ENCODE data around the gene DTNA. TPM values are rescaled to one million over a fixed set of nuclear protein-coding genes. Genes with fewer than 3 reads are reported as not detected.

DTNA gene
- total and polyA plus RNA-seq, 2 donors (not counting 1 experiment from before 2014, with no cell fraction given), result 38.8 to 49.8 TPM

DNA sequence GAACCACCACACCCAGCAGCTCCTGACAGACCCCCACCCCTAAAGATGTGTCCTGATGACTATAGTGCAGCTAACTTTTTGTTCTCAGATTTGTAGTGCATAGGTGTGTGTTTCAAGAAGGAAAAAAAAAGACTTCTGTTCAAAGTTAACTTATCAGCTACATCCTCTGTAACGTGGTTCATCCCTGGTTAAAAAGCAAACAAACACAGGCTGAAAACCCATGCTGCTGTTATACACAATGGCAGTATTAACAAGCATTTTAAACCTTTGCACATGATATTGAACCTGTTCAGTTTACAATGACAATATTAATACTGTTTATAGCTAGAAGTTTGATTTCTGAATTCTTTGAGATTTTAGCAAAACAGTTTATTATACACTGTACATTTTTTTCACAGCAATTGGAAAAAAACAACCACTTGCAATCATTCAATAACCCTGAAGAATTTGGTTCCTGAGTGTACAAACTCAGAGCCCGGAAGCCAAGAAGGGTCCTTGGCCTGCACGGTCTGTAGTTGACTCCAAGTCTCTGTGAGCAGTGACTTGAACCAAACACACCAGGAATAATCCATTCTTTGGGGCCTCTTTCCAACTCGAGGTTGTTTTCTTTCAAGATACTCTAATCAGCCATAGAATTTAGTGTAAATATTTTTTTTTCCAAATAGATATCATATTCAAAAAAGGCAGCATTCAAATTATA is 177.9 kb downstream of the DTNA start:
- no peaks in the 10 kb centered on the region for H4K20me1 ChIP-seq (ENCODE audit: control insufficient read depth, extremely low read depth, insufficient read depth, low read length)
- no peaks in the 10 kb centered on the region for H3K4me1 ChIP-seq (ENCODE audit: control insufficient read depth, extremely low read depth, insufficient read depth, low read length)
- no peaks in the 10 kb centered on the region for H3K9me3 ChIP-seq (ENCODE audit: control insufficient read depth, insufficient read depth, low read depth, low read length)
- H3K27me3 ChIP-seq (ENCODE audit: control insufficient read depth, insufficient read depth, low read length), result no peaks in the 10 kb centered on the region
- TF ChIP-seq, protein P1, sequence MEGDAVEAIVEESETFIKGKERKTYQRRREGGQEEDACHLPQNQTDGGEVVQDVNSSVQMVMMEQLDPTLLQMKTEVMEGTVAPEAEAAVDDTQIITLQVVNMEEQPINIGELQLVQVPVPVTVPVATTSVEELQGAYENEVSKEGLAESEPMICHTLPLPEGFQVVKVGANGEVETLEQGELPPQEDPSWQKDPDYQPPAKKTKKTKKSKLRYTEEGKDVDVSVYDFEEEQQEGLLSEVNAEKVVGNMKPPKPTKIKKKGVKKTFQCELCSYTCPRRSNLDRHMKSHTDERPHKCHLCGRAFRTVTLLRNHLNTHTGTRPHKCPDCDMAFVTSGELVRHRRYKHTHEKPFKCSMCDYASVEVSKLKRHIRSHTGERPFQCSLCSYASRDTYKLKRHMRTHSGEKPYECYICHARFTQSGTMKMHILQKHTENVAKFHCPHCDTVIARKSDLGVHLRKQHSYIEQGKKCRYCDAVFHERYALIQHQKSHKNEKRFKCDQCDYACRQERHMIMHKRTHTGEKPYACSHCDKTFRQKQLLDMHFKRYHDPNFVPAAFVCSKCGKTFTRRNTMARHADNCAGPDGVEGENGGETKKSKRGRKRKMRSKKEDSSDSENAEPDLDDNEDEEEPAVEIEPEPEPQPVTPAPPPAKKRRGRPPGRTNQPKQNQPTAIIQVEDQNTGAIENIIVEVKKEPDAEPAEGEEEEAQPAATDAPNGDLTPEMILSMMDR (conservative IDR thresholded peaks at IDR 0.05 in 1 of 2, IDR thresholded peaks at IDR 0.05 in 1 of 2; ENCODE audit: low read depth in 1 of 2, low read length in 2 of 2), result no peak
- H3K4me3 ChIP-seq (replicated peaks in 1 of 4; ENCODE audit: control extremely low read depth in 1 of 4, insufficient read depth in 1 of 4, low read depth in 3 of 4, low read length in 4 of 4), result no peak overlapping the region
- H3K27ac ChIP-seq (ENCODE audit: insufficient read depth, low read length), result no peak overlapping the region
- H2AFZ ChIP-seq (ENCODE audit: low read length), result no peak overlapping the region
- no peaks in the 10 kb centered on the region for H3K79me2 ChIP-seq (ENCODE audit: control insufficient read depth, insufficient read depth, low read length)
- no peak overlapping the region for H3K4me2 ChIP-seq (ENCODE audit: extremely low read depth, insufficient read depth, low read length)
- DNase-seq (ENCODE audit: low read depth in 2 of 2), result no peak
- H3K36me3 ChIP-seq (ENCODE audit: control insufficient read depth, insufficient read depth, low read length), result no peaks in the 10 kb centered on the region
- no peak overlapping the region for H3K9ac ChIP-seq (ENCODE audit: insufficient read depth, low read length)

DNA sequence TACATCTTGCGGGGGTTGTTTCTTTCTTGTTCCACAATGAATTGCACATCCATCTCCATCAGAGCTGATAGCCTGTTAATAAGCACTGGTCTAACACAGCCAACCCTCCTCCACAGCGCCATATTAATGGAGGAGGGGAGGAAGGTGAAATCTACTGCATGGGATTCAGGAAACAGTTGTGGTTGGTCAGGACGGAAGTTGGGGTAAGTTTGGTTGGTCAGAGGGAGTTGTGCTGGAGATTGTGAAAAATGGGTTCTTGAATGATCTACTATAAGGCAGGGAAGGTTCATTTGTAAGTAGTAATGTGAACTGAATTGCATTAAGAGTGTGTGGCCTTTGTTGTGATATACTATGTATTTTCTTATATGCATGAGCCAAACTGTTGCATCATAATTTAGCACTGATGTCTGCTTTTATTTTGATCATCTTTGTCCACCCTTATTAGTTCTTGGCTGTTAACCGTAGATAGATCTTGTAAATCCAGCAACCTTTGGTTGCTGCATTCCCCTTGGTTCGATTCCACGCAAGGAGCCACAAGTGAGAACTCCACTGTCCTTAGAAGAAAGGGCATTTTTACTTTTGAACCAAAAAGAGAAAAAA is 180.5 kb downstream of the DTNA start:
- Histone ChIP-seq H3K27me3 (ENCODE audit: control insufficient read depth, insufficient read depth, low read length) (no peaks in the 10 kb centered on the region), H3K4me1 (ENCODE audit: control insufficient read depth, extremely low read depth, insufficient read depth, low read length) (no peaks in the 10 kb centered on the region), H3K4me3 (replicated peaks in 1 of 4; ENCODE audit: control extremely low read depth in 1 of 4, insufficient read depth in 1 of 4, low read depth in 3 of 4, low read length in 4 of 4) (no peak overlapping the region), H2AFZ (ENCODE audit: low read length) (no peak overlapping the region), H3K4me2 (ENCODE audit: extremely low read depth, insufficient read depth, low read length) (no peak overlapping the region), H3K79me2 (ENCODE audit: control insufficient read depth, insufficient read depth, low read length) (no peaks in the 10 kb centered on the region), H3K9ac (ENCODE audit: insufficient read depth, low read length) (no peak overlapping the region), H3K9me3 (ENCODE audit: control insufficient read depth, insufficient read depth, low read depth, low read length) (no peaks in the 10 kb centered on the region), H3K36me3 (ENCODE audit: control insufficient read depth, insufficient read depth, low read length) (no peaks in the 10 kb centered on the region), H4K20me1 (ENCODE audit: control insufficient read depth, extremely low read depth, insufficient read depth, low read length) (no peaks in the 10 kb centered on the region), H3K27ac (ENCODE audit: insufficient read depth, low read length) (no peak overlapping the region)
- no peak for DNase-seq (ENCODE audit: low read depth in 2 of 2)
- TF ChIP-seq, protein P1 (conservative IDR thresholded peaks at IDR 0.05 in 1 of 2, IDR thresholded peaks at IDR 0.05 in 1 of 2; ENCODE audit: low read depth in 1 of 2, low read length in 2 of 2), result no peak
- no peak for TF ChIP-seq EZH2 (IDR thresholded peaks at IDR 0.05; ENCODE audit: low read length, missing control alignments)

DNA sequence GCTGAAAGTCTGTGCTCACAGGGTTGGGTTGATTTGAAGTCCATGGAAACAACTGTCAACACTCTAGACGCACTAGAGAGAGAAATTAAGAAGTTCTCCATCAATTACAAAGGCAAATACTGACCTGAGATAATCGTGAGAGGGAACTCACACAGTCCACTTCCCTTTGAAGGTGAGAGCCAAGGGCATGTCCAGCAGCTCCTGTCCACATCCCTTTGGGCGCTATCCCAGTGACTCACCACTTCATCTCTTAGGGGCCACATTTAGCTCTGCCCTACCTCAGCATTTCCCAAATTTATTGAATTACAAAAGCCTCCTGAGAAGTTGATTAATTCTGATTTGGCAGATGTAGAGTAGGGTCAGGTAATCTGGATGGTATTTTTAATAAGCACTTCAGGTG is 182.3 kb downstream of the DTNA start:
- no peak for TF ChIP-seq EZH2 (IDR thresholded peaks at IDR 0.05; ENCODE audit: low read length, missing control alignments)
- TF ChIP-seq, protein P1 (conservative IDR thresholded peaks at IDR 0.05 in 1 of 2, IDR thresholded peaks at IDR 0.05 in 1 of 2; ENCODE audit: low read depth in 1 of 2, low read length in 2 of 2), result no peak
- no peak overlapping the region for H3K9ac ChIP-seq (ENCODE audit: insufficient read depth, low read length)
- no peaks in the 10 kb centered on the region for H4K20me1 ChIP-seq (ENCODE audit: control insufficient read depth, extremely low read depth, insufficient read depth, low read length)
- no peaks in the 10 kb centered on the region for H3K36me3 ChIP-seq (ENCODE audit: control insufficient read depth, insufficient read depth, low read length)
- H3K79me2 ChIP-seq (ENCODE audit: control insufficient read depth, insufficient read depth, low read length), result no peaks in the 10 kb centered on the region
- no peak for DNase-seq (ENCODE audit: low read depth in 2 of 2)
- H3K27me3 ChIP-seq (ENCODE audit: control insufficient read depth, insufficient read depth, low read length), result no peaks in the 10 kb centered on the region
- no peak overlapping the region for H3K27ac ChIP-seq (ENCODE audit: insufficient read depth, low read length)
- H3K4me3 ChIP-seq (replicated peaks in 1 of 4; ENCODE audit: control extremely low read depth in 1 of 4, insufficient read depth in 1 of 4, low read depth in 3 of 4, low read length in 4 of 4), result no peak overlapping the region
- no peaks in the 10 kb centered on the region for H3K9me3 ChIP-seq (ENCODE audit: control insufficient read depth, insufficient read depth, low read depth, low read length)
- H3K4me2 ChIP-seq (ENCODE audit: extremely low read depth, insufficient read depth, low read length), result no peak overlapping the region
- H2AFZ ChIP-seq (ENCODE audit: low read length), result no peak overlapping the region
- H3K4me1 ChIP-seq (ENCODE audit: control insufficient read depth, extremely low read depth, insufficient read depth, low read length), result no peaks in the 10 kb centered on the region

Measured in fibroblast of lung (primary cell).